Adrenal gland (tissue), 5 donors: ENCODE data around the gene GBF1.

Experiments used
- POLR2A ChIP-seq, 2 donors: fragments of 450-650 bp; IDR thresholded peaks; one replicate each; pipeline ENCODE4 v1.6.1; 2017; ENCODE audit warnings: antibody characterized with exemption in 2 of 2, mild to moderate bottlenecking in 2 of 2, moderate library complexity in 1 of 2
- TF ChIP-seq, protein P1 (sequence below), 6 experiments: fragments of 450-650 bp in 4 of 6; fragments of 200-600 bp in 2 of 6; sonication (generic) in 1 of 6; IDR thresholded peaks; 1 replicate in 5 of 6; 2 replicates in 1 of 6; pipeline versions ENCODE4 v1.5.1 to v1.8.0; 2016 to 2021; ENCODE audit warnings: antibody characterized with exemption in 6 of 6, mild to moderate bottlenecking in 2 of 6, moderate library complexity in 1 of 6
- donor health status: DM: no; HTN: no; CAD: no.

GRCh38 chr10:102420714-102421506, 175.6 kb downstream of the GBF1 start, which contains the start of gene FBXL15:
- TF ChIP-seq POLR2A (IDR thresholded peaks at IDR 0.05): peak; percentile 32 to 61
- TF ChIP-seq, protein P1, sequence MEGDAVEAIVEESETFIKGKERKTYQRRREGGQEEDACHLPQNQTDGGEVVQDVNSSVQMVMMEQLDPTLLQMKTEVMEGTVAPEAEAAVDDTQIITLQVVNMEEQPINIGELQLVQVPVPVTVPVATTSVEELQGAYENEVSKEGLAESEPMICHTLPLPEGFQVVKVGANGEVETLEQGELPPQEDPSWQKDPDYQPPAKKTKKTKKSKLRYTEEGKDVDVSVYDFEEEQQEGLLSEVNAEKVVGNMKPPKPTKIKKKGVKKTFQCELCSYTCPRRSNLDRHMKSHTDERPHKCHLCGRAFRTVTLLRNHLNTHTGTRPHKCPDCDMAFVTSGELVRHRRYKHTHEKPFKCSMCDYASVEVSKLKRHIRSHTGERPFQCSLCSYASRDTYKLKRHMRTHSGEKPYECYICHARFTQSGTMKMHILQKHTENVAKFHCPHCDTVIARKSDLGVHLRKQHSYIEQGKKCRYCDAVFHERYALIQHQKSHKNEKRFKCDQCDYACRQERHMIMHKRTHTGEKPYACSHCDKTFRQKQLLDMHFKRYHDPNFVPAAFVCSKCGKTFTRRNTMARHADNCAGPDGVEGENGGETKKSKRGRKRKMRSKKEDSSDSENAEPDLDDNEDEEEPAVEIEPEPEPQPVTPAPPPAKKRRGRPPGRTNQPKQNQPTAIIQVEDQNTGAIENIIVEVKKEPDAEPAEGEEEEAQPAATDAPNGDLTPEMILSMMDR (IDR thresholded peaks at IDR 0.05): no peak
